DOHH2 (cell line): ENCODE results near the gene PRKN.

ENCODE experiments used
- H3F3A ChIP-seq: fragments of 200-600 bp; sonication (generic), shearing (Covaris generic); 2 replicates; pipeline ENCODE4 v1.6.0; 2016; ENCODE audit warnings: antibody characterized with exemption, mild to moderate bottlenecking; ENCODE audit not compliant: control insufficient read depth, insufficient read depth
- H3K27ac ChIP-seq: fragments of 200-600 bp; sonication (generic); 2 replicates; pipeline ENCODE4 v1.5.1; 2014; ENCODE audit warnings: low read depth, mild to moderate bottlenecking, low read length, moderate library complexity
- H3K27me3 ChIP-seq: fragments of 200-600 bp; sonication (generic); 2 replicates; pipeline ENCODE4 v1.6.1; 2014; ENCODE audit warnings: mild to moderate bottlenecking, low read length, mixed read lengths; ENCODE audit not compliant: control insufficient read depth
- H3K36me3 ChIP-seq: fragments of 200-600 bp; sonication (generic); 2 replicates; pipeline ENCODE4 v1.6.1; 2014; ENCODE audit warnings: mild to moderate bottlenecking, low read length, moderate library complexity, mixed read lengths; ENCODE audit not compliant: control insufficient read depth
- H3K4me1 ChIP-seq: fragments of 200-600 bp; sonication (generic); 2 replicates; pipeline ENCODE4 v1.6.1; 2014; ENCODE audit warnings: mild to moderate bottlenecking, low read length, mixed read lengths; ENCODE audit not compliant: control insufficient read depth
- H3K4me2 ChIP-seq: fragments of 200-600 bp; sonication (generic); 2 replicates; pipeline ENCODE4 v1.6.0; 2014; ENCODE audit warnings: mild to moderate bottlenecking, low read length, moderate library complexity
- H3K4me3 ChIP-seq: fragments of 200-600 bp; sonication (generic); 2 replicates; pipeline ENCODE4 v1.5.1; 2014; ENCODE audit warnings: mild to moderate bottlenecking, low read length, mixed read lengths
- H3K79me2 ChIP-seq: fragments of 200-600 bp; sonication (generic); 2 replicates; pipeline ENCODE4 v1.6.1; 2014; ENCODE audit warnings: mild to moderate bottlenecking, low read length, mixed read lengths; ENCODE audit not compliant: control insufficient read depth
- H3K9me2 ChIP-seq: fragments of 200-600 bp; sonication (generic); replicated peaks from 2 replicates; pipeline ENCODE4 v1.6.1; 2014; ENCODE audit warnings: mild to moderate bottlenecking, low read length, mixed read lengths; ENCODE audit not compliant: control insufficient read depth
- H3K9me3 ChIP-seq: fragments of 200-600 bp; sonication (generic); 2 replicates; pipeline ENCODE4 v1.6.1; 2014; ENCODE audit warnings: antibody characterized with exemption, low read length, mixed read lengths; ENCODE audit not compliant: control insufficient read depth, insufficient read depth
- H4K20me1 ChIP-seq: fragments of 200-600 bp; sonication (generic); 2 replicates; pipeline ENCODE4 v1.6.0; 2014; ENCODE audit warnings: low read depth, mild to moderate bottlenecking, antibody characterized with exemption, low read length, moderate library complexity; ENCODE audit not compliant: control insufficient read depth, insufficient read depth
- CTCF ChIP-seq: fragments of 200-600 bp; sonication (generic); IDR thresholded peaks from one replicate; pipeline ENCODE4 v1.5.1; 2014; ENCODE audit warnings: antibody characterized with exemption, mild to moderate bottlenecking, low read depth, low read length; ENCODE audit not compliant: poor library complexity, severe bottlenecking
- EZH2phosphoT487 ChIP-seq: fragments of 200-600 bp; sonication (generic); IDR thresholded peaks from 2 replicates; pipeline ENCODE4 v1.6.1; 2017; ENCODE audit warnings: borderline replicate concordance, mild to moderate bottlenecking, antibody characterized with exemption, low read length, moderate library complexity, mixed read lengths

The PRKN gene

GRCh38 chr6:161465403-161465802 is 1262.2 kb downstream of the PRKN start:
- Histone ChIP-seq H3K9me2 (no peaks in the 10 kb centered on the region; the same call in 1 of the 2 replicates), H3K79me2 (no peaks in the 10 kb centered on the region), H3K27ac (no peak overlapping the region), H3K4me1 (no peaks in the 10 kb centered on the region), H3K9me3 (no peaks in the 10 kb centered on the region; the same call in 1 of the 2 replicates), H3K4me3 (no peak overlapping the region), H3K4me2 (no peak overlapping the region), H3K36me3 (no peaks in the 10 kb centered on the region), H4K20me1 (no peaks in the 10 kb centered on the region), H3K27me3 (no peaks in the 10 kb centered on the region), H3F3A (no peaks in the 10 kb centered on the region)
- no peak for TF ChIP-seq EZH2phosphoT487
- TF ChIP-seq CTCF = no peak

- no peaks in the 10 kb centered on the region; the same call in 1 of the 2 replicates for H3K9me3 ChIP-seq
- H3F3A ChIP-seq = no peaks in the 10 kb centered on the region
- no peaks in the 10 kb centered on the region for H3K36me3 ChIP-seq
- H3K4me1 ChIP-seq = no peaks in the 10 kb centered on the region
- no peak overlapping the region for H3K27ac ChIP-seq
- no peaks in the 10 kb centered on the region for H3K79me2 ChIP-seq
- H4K20me1 ChIP-seq = no peaks in the 10 kb centered on the region
- no peak overlapping the region for H3K4me2 ChIP-seq
- TF ChIP-seq EZH2phosphoT487 (no peak), CTCF (no peak)
- H3K9me2 ChIP-seq = no peaks in the 10 kb centered on the region
- H3K27me3 ChIP-seq = no peaks in the 10 kb centered on the region
- no peak overlapping the region for H3K4me3 ChIP-seq
These were observed 1264.5 kb downstream of the PRKN start for GRCh38 chr6:161463071-161463470.

GRCh38 chr6:161462148-161462547 is 1265.4 kb downstream of the PRKN start:
- Histone ChIP-seq H3K4me3 (no peak overlapping the region), H4K20me1 (no peaks in the 10 kb centered on the region), H3K4me2 (no peak overlapping the region), H3F3A (no peaks in the 10 kb centered on the region), H3K27ac (no peak overlapping the region), H3K79me2 (no peaks in the 10 kb centered on the region), H3K27me3 (no peaks in the 10 kb centered on the region), H3K36me3 (no peaks in the 10 kb centered on the region), H3K9me2 (no peaks in the 10 kb centered on the region), H3K4me1 (no peaks in the 10 kb centered on the region), H3K9me3 (no peaks in the 10 kb centered on the region; the same call in 1 of the 2 replicates)
- no peak for TF ChIP-seq CTCF
- TF ChIP-seq EZH2phosphoT487 = no peak
